Right atrium auricular region (tissue), 2 donors: ENCODE measurements around the gene CTSF. TPM values are rescaled to one million over a fixed set of nuclear protein-coding genes. Genes with fewer than 3 reads are reported as not detected.
"Not testable (repeated sequence)": the region's sequence is repeated elsewhere in the genome, so short reads cannot be mapped to it uniquely, and the experiment has no call there.

ENCODE experiments used
- DNase-seq: peaks from one replicate; pipeline ENCODE4 v3.0.0-alpha.2; 2019; ENCODE audit warnings: low spot score
- H3K27ac ChIP-seq, 2 donors: fragments of 200-600 bp; sonication (generic); 1 replicate in 1 of 2; 2 replicates in 1 of 2; pipeline ENCODE4 v1.5.1; 2016 to 2019
- H3K27me3 ChIP-seq, 2 donors: fragments of 200-600 bp; sonication (generic); one replicate each; pipeline versions ENCODE4 v1.5.1 to v1.6.0; 2017 to 2019
- H3K36me3 ChIP-seq: fragments of 200-600 bp; sonication (generic); one replicate; pipeline ENCODE4 v1.5.1; 2016
- H3K4me1 ChIP-seq, 2 donors: fragments of 200-600 bp; sonication (generic); one replicate each; pipeline versions ENCODE4 v1.5.1 to v1.6.0; 2017 to 2019
- H3K4me3 ChIP-seq, 2 donors: fragments of 200-600 bp; sonication (generic); 1 replicate in 1 of 2; 2 replicates in 1 of 2; pipeline ENCODE4 v1.5.1; 2017 to 2019; ENCODE audit warnings: mild to moderate bottlenecking in 1 of 2, moderate library complexity in 1 of 2
- H3K9me3 ChIP-seq, 2 donors: fragments of 200-600 bp; sonication (generic); one replicate each; pipeline ENCODE4 v1.5.1; 2019
- CTCF ChIP-seq, 2 donors: fragments of 200-600 bp; sonication (generic); IDR thresholded peaks; one replicate each; pipeline ENCODE4 v1.5.1; 2019; ENCODE audit warnings: antibody characterized with exemption in 2 of 2
- total RNA-seq, 2 donors: library from RNA; depleted of rRNA; stranded (reverse); fragments of >200 nt; gene quantifications; one replicate each; pipeline ENCODE4 v1.1.0, GENCODE V29; 2016

CTSF gene
- total RNA-seq, 2 donors from 2014 or later: 79.1 to 124 TPM

GRCh38 chr11:66546966-66547661 lies 21.3 kb downstream of the CTSF start:
- Histone ChIP-seq H3K27ac (peak overlapping the region in 1 of 2 donors; percentile 70), H3K36me3 (peaks cover 2% of the 10 kb centered on the region), H3K9me3 (no peaks in the 10 kb centered on the region), H3K4me1 (peaks cover 0 to 45% of the 10 kb centered on the region in 2 donors), H3K4me3 (peak overlapping the region in 1 of 2 donors; percentile 91), H3K27me3 (no peaks in the 10 kb centered on the region)
- no peak for DNase-seq
- no peak for TF ChIP-seq CTCF (IDR thresholded peaks at IDR 0.05)

- Histone ChIP-seq H3K4me3 (peak within 1 kb of the TSS; percentile 77 to 91), H3K4me1 (peaks cover 0 to 45% of the 10 kb centered on the region in 2 donors), H3K27ac (peak within 1 kb of the TSS; percentile 70 to 78), H3K36me3 (peaks cover 8% of the 10 kb centered on the region), H3K27me3 (no peaks in the 10 kb centered on the region), H3K9me3 (no peaks in the 10 kb centered on the region)
- DNase-seq: no peak
- no peak for TF ChIP-seq CTCF (IDR thresholded peaks at IDR 0.05)
Observed at GRCh38 chr11:66546368-66546965, 21.9 kb downstream of the CTSF start, which contains the start of gene ACTN3. Gene ACTN3, plus strand, starts transcription at chr11:66546903. Its CDS starts 35 bp downstream, at chr11:66546938.

GRCh38 chr11:66545701-66546367 lies 22.6 kb downstream of the CTSF start, which contains the start of gene ZDHHC24:
Gene ZDHHC24, minus strand, starts transcription at chr11:66546048. Its CDS starts 45 bp downstream, at chr11:66546003.
- Histone ChIP-seq H3K27me3 (no peaks in the 10 kb centered on the region), H3K36me3 (peaks cover 8% of the 10 kb centered on the region), H3K4me1 (peaks cover 0 to 45% of the 10 kb centered on the region in 2 donors), H3K4me3 (peak within 1 kb of the TSS; percentile 77 to 91), H3K9me3 (no peaks in the 10 kb centered on the region), H3K27ac (peak within 1 kb of the TSS; percentile 70 to 78)
- peak; percentile 97 for DNase-seq
- TF ChIP-seq CTCF (IDR thresholded peaks at IDR 0.05): no peak

GRCh38 chr11:66544952-66545351 lies 23.5 kb downstream of the CTSF start:
- not testable (repeated sequence) for H3K9me3 ChIP-seq, H3K36me3 ChIP-seq, H3K27ac ChIP-seq, H3K27me3 ChIP-seq, DNase-seq
- Histone ChIP-seq H3K4me3 (peak overlapping the region in 1 of 2 donors; percentile 91), H3K4me1 (peaks cover 0 to 45% of the 10 kb centered on the region in 2 donors)

GRCh38 chr11:66543263-66544107 lies 24.9 kb downstream of the CTSF start:
- TF ChIP-seq CTCF (IDR thresholded peaks at IDR 0.05): peak in 1 of 2 donors; percentile 53
- no peaks in the 10 kb centered on the region for H3K9me3 ChIP-seq
- H3K4me1 ChIP-seq: peaks cover 0 to 45% of the 10 kb centered on the region in 2 donors
- H3K4me3 ChIP-seq: no peak overlapping the region
- H3K36me3 ChIP-seq: peaks cover 15% of the 10 kb centered on the region
- DNase-seq: no peak
- no peak overlapping the region for H3K27ac ChIP-seq
- no peaks in the 10 kb centered on the region for H3K27me3 ChIP-seq
